GM12875 (cell line): ENCODE measurements around the gene EIF4ENIF1.
"Not testable (repeated sequence)": the region's sequence is repeated elsewhere in the genome, so short reads cannot be mapped to it uniquely, and the experiment has no call there.

Source experiments
- H3K4me3 ChIP-seq: one replicate; pipeline ENCODE4 v1.5.1; 2011; ENCODE audit warnings: low read depth, low read length, control low read depth
- TF ChIP-seq, protein P1 (sequence below): IDR thresholded peaks from 2 replicates; pipeline ENCODE4 v1.5.1; 2011; ENCODE audit warnings: low read depth, mild to moderate bottlenecking, control low read depth, inconsistent platforms, low read length, moderate library complexity, borderline replicate concordance; ENCODE audit not compliant: insufficient read depth

The EIF4ENIF1 gene

GRCh38 chr22:31501738-31502137, 12.1 kb upstream of the EIF4ENIF1 start:
- H3K4me3 ChIP-seq: no peak overlapping the region
- TF ChIP-seq, protein P1, sequence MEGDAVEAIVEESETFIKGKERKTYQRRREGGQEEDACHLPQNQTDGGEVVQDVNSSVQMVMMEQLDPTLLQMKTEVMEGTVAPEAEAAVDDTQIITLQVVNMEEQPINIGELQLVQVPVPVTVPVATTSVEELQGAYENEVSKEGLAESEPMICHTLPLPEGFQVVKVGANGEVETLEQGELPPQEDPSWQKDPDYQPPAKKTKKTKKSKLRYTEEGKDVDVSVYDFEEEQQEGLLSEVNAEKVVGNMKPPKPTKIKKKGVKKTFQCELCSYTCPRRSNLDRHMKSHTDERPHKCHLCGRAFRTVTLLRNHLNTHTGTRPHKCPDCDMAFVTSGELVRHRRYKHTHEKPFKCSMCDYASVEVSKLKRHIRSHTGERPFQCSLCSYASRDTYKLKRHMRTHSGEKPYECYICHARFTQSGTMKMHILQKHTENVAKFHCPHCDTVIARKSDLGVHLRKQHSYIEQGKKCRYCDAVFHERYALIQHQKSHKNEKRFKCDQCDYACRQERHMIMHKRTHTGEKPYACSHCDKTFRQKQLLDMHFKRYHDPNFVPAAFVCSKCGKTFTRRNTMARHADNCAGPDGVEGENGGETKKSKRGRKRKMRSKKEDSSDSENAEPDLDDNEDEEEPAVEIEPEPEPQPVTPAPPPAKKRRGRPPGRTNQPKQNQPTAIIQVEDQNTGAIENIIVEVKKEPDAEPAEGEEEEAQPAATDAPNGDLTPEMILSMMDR: no peak

- H3K4me3 ChIP-seq: peak overlapping the region; percentile 94
- TF ChIP-seq, protein P1: no peak
These were observed 7.7 kb upstream of the EIF4ENIF1 start for GRCh38 chr22:31497148-31497938.

GRCh38 chr22:31496735-31497146, 7.1 kb upstream of the EIF4ENIF1 start:
- TF ChIP-seq, protein P1: no peak

GRCh38 chr22:31496007-31496734, 6.5 kb upstream of the EIF4ENIF1 start, which contains the start of gene SFI1:
Gene SFI1, plus strand, starts transcription at chr22:31496536. Its CDS starts 11,749 bp downstream, at chr22:31508285.
- TF ChIP-seq, protein P1: peak; percentile 22; the same call in 1 of the 2 replicates
- H3K4me3 ChIP-seq: peak within 1 kb of the TSS; percentile 94

More at GRCh38 chr22:31496735-31497146, 7.1 kb upstream of the EIF4ENIF1 start:
- peak overlapping the region; percentile 94 for H3K4me3 ChIP-seq

DNA sequence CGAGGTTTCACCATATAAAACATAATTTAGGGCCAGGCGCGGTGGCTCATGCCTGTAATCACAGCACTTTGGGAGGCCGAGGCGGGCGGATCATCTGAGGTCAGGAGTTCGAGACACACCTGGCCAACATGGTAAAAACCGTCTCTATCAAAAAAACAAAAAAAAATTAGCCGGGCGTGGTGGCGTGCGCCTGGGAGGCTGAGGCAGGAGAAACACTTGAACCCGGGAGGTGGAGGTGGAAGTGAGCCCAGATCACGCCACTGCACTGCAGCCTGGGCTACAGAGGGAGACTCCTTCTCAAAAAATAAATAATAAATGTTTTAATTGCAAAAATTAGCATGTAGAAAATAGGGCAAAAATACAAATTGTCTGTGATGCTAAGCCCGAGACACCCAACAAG, 5.7 kb upstream of the EIF4ENIF1 start:
- TF ChIP-seq, protein P1: no peak

GRCh38 chr22:31493355-31493754, 3.7 kb upstream of the EIF4ENIF1 start:
- H3K4me3 ChIP-seq: not testable (repeated sequence)

More for the DNA sequence above, 5.7 kb upstream of the EIF4ENIF1 start:
- peak overlapping the region; percentile 94 for H3K4me3 ChIP-seq

- TF ChIP-seq, protein P1: no peak
- H3K4me3 ChIP-seq: no peak overlapping the region
These were observed 2.5 kb upstream of the EIF4ENIF1 start for GRCh38 chr22:31492151-31492550.
